ENCODE measurements around the gene CTDSPL.

CTDSPL gene

DNA sequence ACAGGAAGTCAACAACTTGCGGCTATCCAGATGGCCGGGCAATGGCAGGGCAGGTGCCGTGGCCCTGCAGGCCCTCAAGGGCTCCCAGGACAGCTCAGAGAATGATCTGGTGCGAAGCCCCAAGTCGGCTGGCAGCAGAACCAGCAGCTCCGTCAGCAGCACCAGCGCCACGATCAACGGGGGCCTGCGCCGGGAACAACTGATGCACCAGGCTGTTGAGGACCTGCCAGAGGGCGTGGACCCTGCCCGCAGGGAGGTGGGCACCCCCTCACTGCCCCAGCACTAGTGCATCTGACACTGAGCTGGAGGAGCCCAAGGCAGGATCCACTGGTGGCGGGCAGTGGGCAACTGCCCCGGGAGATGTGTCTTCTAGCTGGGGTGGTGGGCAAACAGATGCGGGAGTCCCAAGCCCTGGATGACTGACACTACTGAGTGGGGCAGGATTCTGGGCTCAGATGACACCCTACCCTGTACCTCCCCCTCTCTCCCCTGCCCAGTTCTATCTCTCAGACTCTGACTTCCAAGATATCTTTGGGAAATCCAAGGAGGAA, 144.8 kb downstream of the CTDSPL start:
- Histone ChIP-seq H3K36me3 (replicated peaks in 1 of 2; ENCODE audit: control insufficient read depth in 2 of 2, insufficient read depth in 2 of 2, low read length in 2 of 2) (peaks cover 47 to 65% of the 10 kb centered on the region in 2 donors), H3K4me1 (ENCODE audit: control insufficient read depth in 2 of 2, insufficient read depth in 1 of 2, low read depth in 1 of 2, low read length in 2 of 2) (peaks cover 8 to 13% of the 10 kb centered on the region in 2 donors), H3K14ac (ENCODE audit: low read length) (peak overlapping the region; percentile 31), H2BK12ac (ENCODE audit: low read length) (no peak overlapping the region), H2BK15ac (ENCODE audit: low read length) (no peak overlapping the region), H2BK120ac (ENCODE audit: low read depth, low read length) (no peak overlapping the region), H3K9ac (ENCODE audit: low read depth, low read length, poor library complexity) (no peak overlapping the region), H3K18ac (ENCODE audit: low read length) (peak overlapping the region; percentile 8), H3K79me1 (ENCODE audit: low read depth, low read length) (no peaks in the 10 kb centered on the region), H2AK5ac (ENCODE audit: low read depth, low read length) (peak overlapping the region; percentile 78), H3K23ac (ENCODE audit: low read depth, low read length, poor library complexity) (peak overlapping the region; percentile 53), H3K9me3 (replicated peaks in 1 of 2; ENCODE audit: control insufficient read depth in 2 of 2, insufficient read depth in 1 of 2, low read depth in 1 of 2, low read length in 2 of 2) (no peaks in the 10 kb centered on the region), H3K4me3 (ENCODE audit: low read length in 2 of 2) (no peak overlapping the region), H4K91ac (ENCODE audit: low read depth, low read length, poor library complexity) (no peak overlapping the region), H3K4ac (ENCODE audit: low read length) (no peak overlapping the region), H2BK5ac (ENCODE audit: low read length) (peak overlapping the region; percentile 21), H3K27me3 (ENCODE audit: control insufficient read depth in 3 of 3, insufficient read depth in 3 of 3, low read depth in 1 of 3, low read length in 3 of 3) (no peaks in the 10 kb centered on the region), H4K8ac (ENCODE audit: low read depth, low read length) (no peak overlapping the region), H3K27ac (replicated peaks; ENCODE audit: low read length) (no peak overlapping the region), H3K4me2 (ENCODE audit: insufficient read depth, low read length, poor library complexity, severe bottlenecking) (no peak overlapping the region), H2AFZ (ENCODE audit: low read length) (no peak overlapping the region)
- WGBS, 2 donors (ENCODE audit: extremely low coverage in 2 of 2, insufficient read length in 2 of 2, insufficient replicate concordance in 1 of 2): no CpG with 5 or more reads among the region's 16 CpGs
- no peak for DNase-seq (ENCODE audit: low spot score)

DNA sequence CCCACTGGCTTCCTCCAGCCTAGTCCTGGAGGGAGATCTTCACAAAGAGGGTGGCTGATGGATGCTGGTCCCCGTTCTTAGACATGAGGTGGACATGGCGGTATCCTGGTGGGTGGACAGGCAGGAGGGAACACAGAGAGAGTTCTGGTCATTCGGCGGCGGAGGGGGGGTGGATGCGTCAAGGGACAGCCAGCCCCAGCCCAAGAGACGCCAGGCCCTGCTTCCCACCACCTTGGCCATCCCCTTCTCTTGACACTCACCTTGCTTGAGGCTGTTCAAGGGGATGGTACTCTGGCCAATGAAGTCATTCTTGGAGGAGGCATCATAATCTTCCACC, 146.0 kb downstream of the CTDSPL start:
- no peak overlapping the region for H3K18ac ChIP-seq (ENCODE audit: low read length)
- no peak overlapping the region for H3K4ac ChIP-seq (ENCODE audit: low read length)
- no peak overlapping the region for H2BK12ac ChIP-seq (ENCODE audit: low read length)
- peaks cover 8 to 13% of the 10 kb centered on the region in 2 donors for H3K4me1 ChIP-seq (ENCODE audit: control insufficient read depth in 2 of 2, insufficient read depth in 1 of 2, low read depth in 1 of 2, low read length in 2 of 2)
- H2AK5ac ChIP-seq (ENCODE audit: low read depth, low read length): no peak overlapping the region
- no peak overlapping the region for H2BK120ac ChIP-seq (ENCODE audit: low read depth, low read length)
- peak overlapping the region; percentile 2 for H3K23ac ChIP-seq (ENCODE audit: low read depth, low read length, poor library complexity)
- H2BK15ac ChIP-seq (ENCODE audit: low read length): no peak overlapping the region
- H3K4me3 ChIP-seq (ENCODE audit: low read length in 2 of 2): no peak overlapping the region
- H3K79me1 ChIP-seq (ENCODE audit: low read depth, low read length): no peaks in the 10 kb centered on the region
- no peaks in the 10 kb centered on the region for H3K27me3 ChIP-seq (ENCODE audit: control insufficient read depth in 3 of 3, insufficient read depth in 3 of 3, low read depth in 1 of 3, low read length in 3 of 3)
- no peak overlapping the region for H3K9ac ChIP-seq (ENCODE audit: low read depth, low read length, poor library complexity)
- H3K14ac ChIP-seq (ENCODE audit: low read length): no peak overlapping the region
- no CpG with 5 or more reads among the region's 7 CpGs for WGBS, 2 donors (ENCODE audit: extremely low coverage in 2 of 2, insufficient read length in 2 of 2, insufficient replicate concordance in 1 of 2)
- H3K36me3 ChIP-seq (replicated peaks in 1 of 2; ENCODE audit: control insufficient read depth in 2 of 2, insufficient read depth in 2 of 2, low read length in 2 of 2): peaks cover 41 to 77% of the 10 kb centered on the region in 2 donors
- no peak overlapping the region for H3K27ac ChIP-seq (replicated peaks; ENCODE audit: low read length)
- no peak overlapping the region for H4K91ac ChIP-seq (ENCODE audit: low read depth, low read length, poor library complexity)
- H3K9me3 ChIP-seq (replicated peaks in 1 of 2; ENCODE audit: control insufficient read depth in 2 of 2, insufficient read depth in 1 of 2, low read depth in 1 of 2, low read length in 2 of 2): no peaks in the 10 kb centered on the region
- DNase-seq (ENCODE audit: low spot score): no peak
- H2BK5ac ChIP-seq (ENCODE audit: low read length): no peak overlapping the region
- H2AFZ ChIP-seq (ENCODE audit: low read length): no peak overlapping the region
- no peak overlapping the region for H4K8ac ChIP-seq (ENCODE audit: low read depth, low read length)
- no peak overlapping the region for H3K4me2 ChIP-seq (ENCODE audit: insufficient read depth, low read length, poor library complexity, severe bottlenecking)

DNA sequence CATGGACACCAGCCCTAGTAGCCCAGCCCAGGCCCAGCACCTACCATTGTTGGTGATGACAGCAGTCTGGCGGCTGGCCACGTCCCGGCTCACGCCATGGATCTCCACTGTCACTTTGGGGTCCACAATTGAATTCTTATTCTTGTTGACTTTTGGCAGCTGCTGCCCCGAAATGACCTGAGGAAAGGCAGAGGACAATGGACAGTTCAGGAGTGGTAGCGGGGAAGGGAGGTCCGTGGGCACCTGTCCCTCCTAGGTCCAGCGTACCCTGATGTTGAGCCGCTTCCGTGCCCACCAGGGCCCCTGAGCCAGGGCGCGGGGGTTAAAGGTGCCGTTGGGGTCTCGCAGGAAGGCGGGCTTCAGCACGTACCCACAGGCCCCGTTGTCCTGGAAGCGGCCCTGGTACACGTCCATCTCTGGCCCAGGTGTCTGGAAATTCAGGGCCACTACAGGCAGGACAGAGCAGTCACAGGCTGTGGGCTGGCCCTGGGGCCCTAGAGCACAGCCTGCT, 146.6 kb downstream of the CTDSPL start:
- H2AK5ac ChIP-seq (ENCODE audit: low read depth, low read length): no peak overlapping the region
- H2AFZ ChIP-seq (ENCODE audit: low read length): no peak overlapping the region
- no peak overlapping the region for H3K14ac ChIP-seq (ENCODE audit: low read length)
- no peak overlapping the region for H3K23ac ChIP-seq (ENCODE audit: low read depth, low read length, poor library complexity)
- H3K4me2 ChIP-seq (ENCODE audit: insufficient read depth, low read length, poor library complexity, severe bottlenecking): no peak overlapping the region
- H3K9me3 ChIP-seq (replicated peaks in 1 of 2; ENCODE audit: control insufficient read depth in 2 of 2, insufficient read depth in 1 of 2, low read depth in 1 of 2, low read length in 2 of 2): no peaks in the 10 kb centered on the region
- H2BK15ac ChIP-seq (ENCODE audit: low read length): no peak overlapping the region
- WGBS, 2 donors (ENCODE audit: extremely low coverage in 2 of 2, insufficient read length in 2 of 2, insufficient replicate concordance in 1 of 2): no CpG with 5 or more reads among the region's 19 CpGs
- no peak overlapping the region for H3K4ac ChIP-seq (ENCODE audit: low read length)
- no peak overlapping the region for H3K18ac ChIP-seq (ENCODE audit: low read length)
- peaks cover 8 to 10% of the 10 kb centered on the region in 2 donors for H3K4me1 ChIP-seq (ENCODE audit: control insufficient read depth in 2 of 2, insufficient read depth in 1 of 2, low read depth in 1 of 2, low read length in 2 of 2)
- no peak overlapping the region for H4K91ac ChIP-seq (ENCODE audit: low read depth, low read length, poor library complexity)
- H3K9ac ChIP-seq (ENCODE audit: low read depth, low read length, poor library complexity): no peak overlapping the region
- no peak for DNase-seq (ENCODE audit: low spot score)
- H3K79me1 ChIP-seq (ENCODE audit: low read depth, low read length): no peaks in the 10 kb centered on the region
- H3K4me3 ChIP-seq (ENCODE audit: low read length in 2 of 2): no peak overlapping the region
- H4K8ac ChIP-seq (ENCODE audit: low read depth, low read length): peak overlapping the region; percentile 52
- H2BK5ac ChIP-seq (ENCODE audit: low read length): no peak overlapping the region
- H2BK120ac ChIP-seq (ENCODE audit: low read depth, low read length): no peak overlapping the region
- H3K27me3 ChIP-seq (ENCODE audit: control insufficient read depth in 3 of 3, insufficient read depth in 3 of 3, low read depth in 1 of 3, low read length in 3 of 3): no peaks in the 10 kb centered on the region
- H2BK12ac ChIP-seq (ENCODE audit: low read length): no peak overlapping the region
- no peak overlapping the region for H3K27ac ChIP-seq (replicated peaks; ENCODE audit: low read length)
- H3K36me3 ChIP-seq (replicated peaks in 1 of 2; ENCODE audit: control insufficient read depth in 2 of 2, insufficient read depth in 2 of 2, low read length in 2 of 2): peaks cover 41 to 80% of the 10 kb centered on the region in 2 donors

DNA sequence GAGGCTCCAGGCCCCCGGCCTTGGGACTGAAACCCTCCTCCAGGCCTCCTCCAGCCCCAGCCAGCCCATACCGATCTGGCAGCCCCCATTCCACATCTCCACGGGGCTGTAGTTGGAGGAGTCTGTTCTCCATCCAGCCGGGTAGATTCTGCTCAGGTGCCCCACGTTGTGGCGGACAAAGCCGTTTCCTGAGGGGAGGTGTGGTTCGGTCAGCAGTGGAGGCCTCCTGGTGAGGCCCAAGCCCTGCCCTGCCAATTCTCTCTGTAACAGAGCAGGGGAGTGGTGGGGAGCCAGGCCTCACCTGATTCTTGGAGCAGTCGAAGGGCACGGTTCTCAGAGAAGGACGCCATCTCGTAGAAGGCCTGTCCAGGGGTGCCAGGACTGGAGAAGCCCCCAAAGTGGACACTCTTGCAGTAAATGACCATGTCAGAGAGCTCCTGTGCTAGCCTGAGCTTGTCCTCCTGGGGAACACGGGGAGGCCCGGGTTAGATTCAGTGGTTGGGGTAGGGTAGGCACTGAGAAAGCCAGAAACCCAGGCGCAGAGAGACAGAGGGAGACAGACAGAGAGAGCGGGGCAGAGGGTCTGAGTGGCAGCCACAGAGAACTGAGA, 147.4 kb downstream of the CTDSPL start:
- no peak for DNase-seq (ENCODE audit: low spot score)
- Histone ChIP-seq H3K4me3 (ENCODE audit: low read length in 2 of 2) (no peak overlapping the region), H4K91ac (ENCODE audit: low read depth, low read length, poor library complexity) (no peak overlapping the region), H2AFZ (ENCODE audit: low read length) (no peak overlapping the region), H3K4me2 (ENCODE audit: insufficient read depth, low read length, poor library complexity, severe bottlenecking) (no peak overlapping the region), H4K8ac (ENCODE audit: low read depth, low read length) (no peak overlapping the region), H3K9ac (ENCODE audit: low read depth, low read length, poor library complexity) (no peak overlapping the region), H2AK5ac (ENCODE audit: low read depth, low read length) (no peak overlapping the region), H3K18ac (ENCODE audit: low read length) (no peak overlapping the region), H3K4me1 (ENCODE audit: control insufficient read depth in 2 of 2, insufficient read depth in 1 of 2, low read depth in 1 of 2, low read length in 2 of 2) (peaks cover 8% of the 10 kb centered on the region in 2 donors), H3K14ac (ENCODE audit: low read length) (no peak overlapping the region), H2BK5ac (ENCODE audit: low read length) (no peak overlapping the region), H3K79me1 (ENCODE audit: low read depth, low read length) (no peaks in the 10 kb centered on the region), H3K9me3 (replicated peaks in 1 of 2; ENCODE audit: control insufficient read depth in 2 of 2, insufficient read depth in 1 of 2, low read depth in 1 of 2, low read length in 2 of 2) (no peaks in the 10 kb centered on the region), H3K27me3 (ENCODE audit: control insufficient read depth in 3 of 3, insufficient read depth in 3 of 3, low read depth in 1 of 3, low read length in 3 of 3) (no peaks in the 10 kb centered on the region), H3K36me3 (replicated peaks in 1 of 2; ENCODE audit: control insufficient read depth in 2 of 2, insufficient read depth in 2 of 2, low read length in 2 of 2) (peaks cover 43 to 88% of the 10 kb centered on the region in 2 donors), H3K4ac (ENCODE audit: low read length) (no peak overlapping the region), H3K23ac (ENCODE audit: low read depth, low read length, poor library complexity) (no peak overlapping the region), H3K27ac (replicated peaks; ENCODE audit: low read length) (no peak overlapping the region), H2BK120ac (ENCODE audit: low read depth, low read length) (no peak overlapping the region), H2BK15ac (ENCODE audit: low read length) (no peak overlapping the region), H2BK12ac (ENCODE audit: low read length) (no peak overlapping the region)
- no CpG with 5 or more reads among the region's 16 CpGs for WGBS, 2 donors (ENCODE audit: extremely low coverage in 2 of 2, insufficient read length in 2 of 2, insufficient replicate concordance in 1 of 2)

All from neuronal stem cell (in vitro differentiated cells).